ENCODE measurements around the gene TBC1D8. TPM values are rescaled to one million over a fixed set of nuclear protein-coding genes. Genes with fewer than 3 reads are reported as not detected.

Gene TBC1D8
- total RNA-seq, 1 donor from 2014 or later = 3.9 TPM

DNA sequence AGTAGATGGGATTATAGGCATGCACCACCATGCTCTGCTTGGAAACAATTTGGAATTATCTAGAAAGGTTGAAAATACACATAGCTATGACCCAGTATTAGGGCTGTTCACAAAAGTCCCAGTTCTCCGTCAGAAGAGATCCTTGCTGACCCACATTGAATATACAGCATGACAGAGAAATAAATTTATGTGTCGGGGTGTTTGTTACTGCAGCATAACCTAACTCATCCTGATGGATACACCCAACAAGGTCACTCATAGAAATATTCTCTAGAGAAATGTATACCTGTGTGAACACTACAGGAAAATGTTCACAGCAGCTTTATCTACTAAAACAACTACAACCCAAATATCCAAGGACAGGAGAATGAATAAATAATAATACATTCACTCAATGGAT is 9.0 kb downstream of the TBC1D8 start:
- no peaks in the 10 kb centered on the region for H3K4me1 ChIP-seq
- TF ChIP-seq EZH2phosphoT487 (IDR thresholded peaks at IDR 0.05) = no peak
- TF ChIP-seq EZH2 (IDR thresholded peaks at IDR 0.05) = no peak
- Mint-ChIP-seq H3K4me1 (no peaks in the 10 kb centered on the region), H3K27ac (no peak overlapping the region), H3K4me3 (no peak overlapping the region), H3K36me3 (no peaks in the 10 kb centered on the region), H3K27me3 (ENCODE audit: insufficient read depth, low read depth) (no peaks in the 10 kb centered on the region), H3K9me3 (no peaks in the 10 kb centered on the region)
- H3K4me2 ChIP-seq = no peak overlapping the region
- no peaks in the 10 kb centered on the region for H3K27me3 ChIP-seq
- no peak overlapping the region for H2AFZ ChIP-seq (replicated peaks)
- no peak overlapping the region for H3K9ac ChIP-seq
- no peak overlapping the region for H3K27ac ChIP-seq
- no peaks in the 10 kb centered on the region for H3F3A ChIP-seq (ENCODE audit: low read depth)
- H3K9me3 ChIP-seq (ENCODE audit: low read depth) = no peaks in the 10 kb centered on the region
- DNase-seq (ENCODE audit: low spot score) = no peak
- H4K20me1 ChIP-seq (ENCODE audit: low read depth) = no peaks in the 10 kb centered on the region
- no peaks in the 10 kb centered on the region for H3K79me2 ChIP-seq (ENCODE audit: low read depth)
- no peak overlapping the region for H3K4me3 ChIP-seq
- H3K36me3 ChIP-seq = no peaks in the 10 kb centered on the region

DNA sequence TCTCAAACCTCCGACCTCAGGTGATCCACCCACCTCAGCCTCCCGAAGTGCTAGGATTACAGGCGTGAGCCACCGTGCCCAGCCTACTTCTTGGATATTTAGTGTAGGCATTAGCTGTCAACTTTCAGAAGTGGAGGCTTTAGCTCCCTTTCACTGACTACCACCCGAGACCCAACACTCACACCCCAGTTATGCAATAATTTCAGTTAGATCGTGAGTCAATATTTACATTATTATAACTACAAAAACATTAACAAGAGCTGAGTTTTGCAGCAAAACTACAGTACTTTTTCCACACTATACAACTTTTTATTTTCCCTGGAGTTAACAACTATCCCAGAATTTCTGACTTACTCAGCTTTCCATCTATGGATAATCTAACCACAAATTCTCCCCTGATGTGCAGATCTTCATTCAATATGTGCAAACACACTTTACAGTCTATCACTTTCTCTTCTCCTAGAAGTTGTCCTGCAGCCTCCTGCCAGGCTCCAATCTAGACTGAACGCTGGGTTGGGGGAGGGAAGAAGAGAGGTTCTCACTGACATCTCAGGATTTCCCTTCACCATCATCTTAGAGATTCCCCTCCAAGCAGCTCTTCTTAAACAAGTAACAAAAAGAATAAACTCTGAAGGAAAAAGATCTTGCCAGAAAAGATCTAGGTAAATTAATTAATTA is 10.1 kb downstream of the TBC1D8 start:
- no peaks in the 10 kb centered on the region for H3K4me1 ChIP-seq
- H3K4me2 ChIP-seq = no peak overlapping the region
- no peaks in the 10 kb centered on the region for H3K36me3 ChIP-seq
- no peaks in the 10 kb centered on the region for H3K27me3 Mint-ChIP-seq (ENCODE audit: insufficient read depth, low read depth)
- H2AFZ ChIP-seq (replicated peaks) = no peak overlapping the region
- no peaks in the 10 kb centered on the region for H3K27me3 ChIP-seq
- no peak overlapping the region for H3K27ac Mint-ChIP-seq
- DNase-seq (ENCODE audit: low spot score) = no peak
- H3K9me3 ChIP-seq (ENCODE audit: low read depth) = no peaks in the 10 kb centered on the region
- no peaks in the 10 kb centered on the region for H3K4me1 Mint-ChIP-seq
- H3K9me3 Mint-ChIP-seq = no peaks in the 10 kb centered on the region
- H3K4me3 Mint-ChIP-seq = no peak overlapping the region
- no peaks in the 10 kb centered on the region for H4K20me1 ChIP-seq (ENCODE audit: low read depth)
- H3K36me3 Mint-ChIP-seq = no peaks in the 10 kb centered on the region
- H3K79me2 ChIP-seq (ENCODE audit: low read depth) = no peaks in the 10 kb centered on the region
- H3K9ac ChIP-seq = no peak overlapping the region
- TF ChIP-seq, protein P1, sequence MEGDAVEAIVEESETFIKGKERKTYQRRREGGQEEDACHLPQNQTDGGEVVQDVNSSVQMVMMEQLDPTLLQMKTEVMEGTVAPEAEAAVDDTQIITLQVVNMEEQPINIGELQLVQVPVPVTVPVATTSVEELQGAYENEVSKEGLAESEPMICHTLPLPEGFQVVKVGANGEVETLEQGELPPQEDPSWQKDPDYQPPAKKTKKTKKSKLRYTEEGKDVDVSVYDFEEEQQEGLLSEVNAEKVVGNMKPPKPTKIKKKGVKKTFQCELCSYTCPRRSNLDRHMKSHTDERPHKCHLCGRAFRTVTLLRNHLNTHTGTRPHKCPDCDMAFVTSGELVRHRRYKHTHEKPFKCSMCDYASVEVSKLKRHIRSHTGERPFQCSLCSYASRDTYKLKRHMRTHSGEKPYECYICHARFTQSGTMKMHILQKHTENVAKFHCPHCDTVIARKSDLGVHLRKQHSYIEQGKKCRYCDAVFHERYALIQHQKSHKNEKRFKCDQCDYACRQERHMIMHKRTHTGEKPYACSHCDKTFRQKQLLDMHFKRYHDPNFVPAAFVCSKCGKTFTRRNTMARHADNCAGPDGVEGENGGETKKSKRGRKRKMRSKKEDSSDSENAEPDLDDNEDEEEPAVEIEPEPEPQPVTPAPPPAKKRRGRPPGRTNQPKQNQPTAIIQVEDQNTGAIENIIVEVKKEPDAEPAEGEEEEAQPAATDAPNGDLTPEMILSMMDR (IDR thresholded peaks at IDR 0.05) = no peak
- TF ChIP-seq EZH2phosphoT487 (IDR thresholded peaks at IDR 0.05) (no peak), EZH2 (IDR thresholded peaks at IDR 0.05) (no peak)
- no peaks in the 10 kb centered on the region for H3F3A ChIP-seq (ENCODE audit: low read depth)
- no peak overlapping the region for H3K27ac ChIP-seq
- H3K4me3 ChIP-seq = no peak overlapping the region

DNA sequence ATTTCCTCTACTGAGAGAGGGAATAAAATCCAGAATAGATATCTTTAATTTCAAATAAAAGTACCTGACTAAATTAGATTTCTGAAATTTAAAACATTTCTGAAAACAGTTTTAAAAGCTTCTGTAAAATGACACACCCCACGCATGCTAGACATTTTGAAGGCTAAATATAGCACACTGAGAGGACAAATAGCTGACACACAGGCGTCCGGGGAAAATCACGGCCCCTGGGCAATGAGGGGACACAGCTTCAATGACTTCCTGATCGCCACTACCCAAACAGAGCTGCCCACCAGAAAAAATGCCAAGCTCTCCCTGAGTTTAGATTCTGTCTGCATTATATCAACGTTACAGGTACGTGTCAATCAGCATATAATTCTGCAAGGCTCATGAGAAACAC is 10.9 kb downstream of the TBC1D8 start:
- no peak overlapping the region for H2AFZ ChIP-seq (replicated peaks)
- no peak overlapping the region for H3K27ac ChIP-seq
- H3K9me3 ChIP-seq (ENCODE audit: low read depth) = no peaks in the 10 kb centered on the region
- no peaks in the 10 kb centered on the region for H3K4me1 ChIP-seq
- no peaks in the 10 kb centered on the region for H4K20me1 ChIP-seq (ENCODE audit: low read depth)
- no peaks in the 10 kb centered on the region for H3K36me3 Mint-ChIP-seq
- H3K4me2 ChIP-seq = no peak overlapping the region
- no peak for TF ChIP-seq EZH2 (IDR thresholded peaks at IDR 0.05)
- TF ChIP-seq, protein P1 (IDR thresholded peaks at IDR 0.05) = no peak
- TF ChIP-seq EZH2phosphoT487 (IDR thresholded peaks at IDR 0.05) = no peak
- no peaks in the 10 kb centered on the region for H3K4me1 Mint-ChIP-seq
- H3K27me3 ChIP-seq = no peaks in the 10 kb centered on the region
- H3K27ac Mint-ChIP-seq = no peak overlapping the region
- H3K36me3 ChIP-seq = no peaks in the 10 kb centered on the region
- no peaks in the 10 kb centered on the region for H3K27me3 Mint-ChIP-seq (ENCODE audit: insufficient read depth, low read depth)
- no peaks in the 10 kb centered on the region for H3K79me2 ChIP-seq (ENCODE audit: low read depth)
- H3K4me3 ChIP-seq = no peak overlapping the region
- H3K4me3 Mint-ChIP-seq = no peak overlapping the region
- no peak overlapping the region for H3K9ac ChIP-seq
- DNase-seq (ENCODE audit: low spot score) = no peak
- H3K9me3 Mint-ChIP-seq = no peaks in the 10 kb centered on the region
- no peaks in the 10 kb centered on the region for H3F3A ChIP-seq (ENCODE audit: low read depth)

DNA sequence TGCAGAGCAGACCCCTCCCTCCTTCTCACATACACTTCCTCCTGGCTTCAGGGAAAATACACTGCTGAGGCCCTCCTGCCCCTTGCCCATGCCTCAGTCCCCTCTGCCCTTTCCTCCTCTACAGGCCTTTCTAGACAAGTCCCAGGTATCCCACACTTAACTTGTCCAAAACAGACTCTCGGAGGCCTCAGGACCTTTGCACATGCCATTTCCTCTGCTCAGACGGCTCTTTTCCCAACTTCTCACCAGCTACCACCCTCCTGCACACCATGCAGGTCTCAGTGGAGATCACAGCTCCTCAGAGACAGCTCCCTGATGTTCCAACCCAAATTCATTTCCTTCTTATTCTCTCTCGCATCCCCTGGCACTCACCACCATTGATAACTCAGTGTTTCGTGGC is 11.7 kb downstream of the TBC1D8 start:
- no peak overlapping the region for H3K27ac ChIP-seq
- Mint-ChIP-seq H3K4me3 (no peak overlapping the region), H3K27ac (no peak overlapping the region), H3K36me3 (no peaks in the 10 kb centered on the region), H3K4me1 (no peaks in the 10 kb centered on the region), H3K9me3 (no peaks in the 10 kb centered on the region), H3K27me3 (ENCODE audit: insufficient read depth, low read depth) (no peaks in the 10 kb centered on the region)
- H2AFZ ChIP-seq (replicated peaks) = no peak overlapping the region
- H4K20me1 ChIP-seq (ENCODE audit: low read depth) = no peaks in the 10 kb centered on the region
- TF ChIP-seq, protein P1 (IDR thresholded peaks at IDR 0.05) = no peak
- TF ChIP-seq EZH2 (IDR thresholded peaks at IDR 0.05) (no peak), EZH2phosphoT487 (IDR thresholded peaks at IDR 0.05) (no peak)
- H3K4me3 ChIP-seq = no peak overlapping the region
- H3K9ac ChIP-seq = no peak overlapping the region
- H3K4me1 ChIP-seq = no peaks in the 10 kb centered on the region
- H3K79me2 ChIP-seq (ENCODE audit: low read depth) = no peaks in the 10 kb centered on the region
- H3K36me3 ChIP-seq = no peaks in the 10 kb centered on the region
- H3F3A ChIP-seq (ENCODE audit: low read depth) = no peaks in the 10 kb centered on the region
- H3K9me3 ChIP-seq (ENCODE audit: low read depth) = no peaks in the 10 kb centered on the region
- no peak for DNase-seq (ENCODE audit: low spot score)
- no peaks in the 10 kb centered on the region for H3K27me3 ChIP-seq
- H3K4me2 ChIP-seq = no peak overlapping the region

All from neural progenitor cell (in vitro differentiated cells).